K562 (cell line): ENCODE results near the gene SEC16A. TPM values are rescaled to one million over a fixed set of nuclear protein-coding genes. Genes with fewer than 3 reads are reported as not detected.

ENCODE experiments used
- CCNT2 ChIP-seq: IDR thresholded peaks from 2 replicates; pipeline ENCODE4 v1.6.1; 2011; ENCODE audit warnings: borderline replicate concordance, low read depth, mild to moderate bottlenecking, moderate library complexity, mixed read lengths, low read length; ENCODE audit not compliant: insufficient read length; ENCODE audit errors: extremely low read depth
- CEBPG ChIP-seq, 3 experiments: fragments of 200-800 bp in 1 of 3; sonication (Bioruptor generic) in 1 of 3; sonication (generic) in 1 of 3; formaldehyde crosslinking in 1 of 3; IDR thresholded peaks in 2 of 3; conservative IDR thresholded peaks in 1 of 3; 2 replicates each; pipeline versions ENCODE4 v1.6.1 to v1.8.0; 2016 to 2022; ENCODE audit warnings: missing compliant biosample characterization in 2 of 3, missing genetic modification characterization in 2 of 3, mild to moderate bottlenecking in 1 of 3, missing genetic modification reagents in 1 of 3
- EHMT2 ChIP-seq: fragments of 450-650 bp; IDR thresholded peaks from 2 replicates; pipeline ENCODE4 v1.6.1; 2018; ENCODE audit warnings: antibody characterized with exemption
- GTF2A2 ChIP-seq: IDR thresholded peaks from 2 replicates; pipeline ENCODE4 v1.6.1; 2016; ENCODE audit warnings: mild to moderate bottlenecking, missing genetic modification characterization, missing compliant biosample characterization
- IFI16 ChIP-seq: fragments of 250-450 bp; sonication (Bioruptor Pico); IDR thresholded peaks from 2 replicates; pipeline ENCODE4 v2.1.2; 2022; ENCODE audit warnings: mild to moderate bottlenecking, inconsistent platforms
- ILF3 ChIP-seq: fragments of 450-650 bp; IDR thresholded peaks from 2 replicates; pipeline ENCODE4 v1.6.1; 2018; ENCODE audit warnings: antibody characterized with exemption, mild to moderate bottlenecking, moderate library complexity, borderline replicate concordance
- MBD2 ChIP-seq: sonication (generic); IDR thresholded peaks from 2 replicates; pipeline ENCODE4 v1.6.1; 2016; ENCODE audit warnings: low read depth, borderline replicate concordance
- MTA3 ChIP-seq: fragments of 450-650 bp; formaldehyde crosslinking; IDR thresholded peaks from 2 replicates; pipeline ENCODE4 v1.6.1; 2017; ENCODE audit warnings: mild to moderate bottlenecking, borderline replicate concordance
- NCOA2 ChIP-seq, 2 experiments: fragments of 450-650 bp; IDR thresholded peaks; 2 replicates each; pipeline ENCODE4 v1.6.1; 2018; ENCODE audit warnings: mild to moderate bottlenecking in 2 of 2, moderate library complexity in 1 of 2; ENCODE audit not compliant: partially characterized antibody in 2 of 2
- NR2F6 ChIP-seq: fragments of 450-650 bp; formaldehyde crosslinking; IDR thresholded peaks from 2 replicates; pipeline ENCODE4 v1.4.0; 2020; ENCODE audit warnings: mild to moderate bottlenecking
- POLR2A ChIP-seq: fragments of 450-650 bp; conservative IDR thresholded peaks from 2 replicates; pipeline ENCODE4 v1.6.1; 2016
- POLR2AphosphoS5 ChIP-seq: IDR thresholded peaks from 2 replicates; pipeline ENCODE4 v1.6.1; 2011; ENCODE audit warnings: mild to moderate bottlenecking, low read depth, low read length, moderate library complexity; ENCODE audit not compliant: control insufficient read depth, insufficient read depth
- POLR2G ChIP-seq: fragments of 200-400 bp; formaldehyde crosslinking; IDR thresholded peaks from 2 replicates; pipeline ENCODE4 v1.6.1; 2017; ENCODE audit warnings: low read depth, mild to moderate bottlenecking, antibody characterized with exemption, low read length, moderate library complexity
- SUPT5H ChIP-seq: fragments of 450-650 bp; IDR thresholded peaks from 2 replicates; pipeline ENCODE4 v1.6.1; 2016
- TEAD1 ChIP-seq, 2 experiments: fragments of 450-650 bp in 1 of 2; sonication (generic) in 1 of 2; formaldehyde crosslinking; IDR thresholded peaks; 2 replicates each; pipeline versions ENCODE4 v1.4.0 to v1.8.0; 2020 to 2022; ENCODE audit warnings: mild to moderate bottlenecking in 2 of 2, missing genetic modification reagents in 1 of 2
- YY1 ChIP-seq, 3 experiments: IDR thresholded peaks; 2 replicates each; pipeline ENCODE4 v1.6.1; 2011; ENCODE audit warnings: low read length in 2 of 3, mild to moderate bottlenecking in 2 of 3, moderate library complexity in 2 of 3, borderline replicate concordance in 1 of 3, control low read depth in 1 of 3, low read depth in 1 of 3; ENCODE audit not compliant: insufficient read depth in 3 of 3, insufficient replicate concordance in 2 of 3, control insufficient read depth in 1 of 3, insufficient read length in 1 of 3; ENCODE audit errors: extremely low read depth in 1 of 3
- ZFX ChIP-seq: sonication (generic); formaldehyde crosslinking; IDR thresholded peaks from 2 replicates; pipeline ENCODE4 v1.8.0; 2022; ENCODE audit warnings: mild to moderate bottlenecking, missing genetic modification reagents, moderate library complexity
- ZNF224 ChIP-seq: sonication (generic); formaldehyde crosslinking; IDR thresholded peaks from 2 replicates; pipeline ENCODE4 v1.8.0; 2022; ENCODE audit warnings: mild to moderate bottlenecking, missing genetic modification reagents
- ZNF274 ChIP-seq: IDR thresholded peaks from 2 replicates; pipeline ENCODE4 v1.6.1; 2011; ENCODE audit warnings: low read depth, mild to moderate bottlenecking, low read length, moderate library complexity, borderline replicate concordance
- polyA plus RNA-seq, 8 experiments: library from polyadenylated mRNA; depleted of rRNA in 4 of 8; stranded (reverse) in 5 of 8; unstranded in 3 of 8; fragments of >200 nt; fragmentation: Nextera tagmentation in 2 of 8; fragmentation: Illumina TruSeq in 1 of 8; extraction: Ambion mirVana in 2 of 8; extraction: Trizol in 1 of 8; gene quantifications; 2 replicates each; pipeline versions ENCODE4 v1.2.1 to v1.2.3, GENCODE V29; 2011 to 2014; ENCODE audit warnings: inconsistent platforms in 1 of 8, missing spikeins in 1 of 8
- total RNA-seq, 7 experiments: library from RNA; depleted of rRNA in 6 of 7; stranded (reverse); fragments of >200 nt in 6 of 7; fragmentation: Illumina TruSeq in 2 of 7; extraction: Trizol in 2 of 7; gene quantifications; 2 replicates each; pipeline versions ENCODE4 v1.2.1 to v1.2.3, GENCODE V29; 2011 to 2021; ENCODE audit warnings: low replicate concordance in 1 of 7
- TF ChIP-seq, protein P1 (sequence below): fragments of 250-450 bp; sonication (Bioruptor Pico); IDR thresholded peaks from 2 replicates; pipeline ENCODE4 v1.5.0; 2022; ENCODE audit warnings: mild to moderate bottlenecking
- TF ChIP-seq, protein P2 (sequence below), 2 experiments: fragments of 450-650 bp; IDR thresholded peaks; 2 replicates each; pipeline ENCODE4 v1.6.1; 2016
- TF ChIP-seq, protein P3 (sequence below): sonication (generic); formaldehyde crosslinking; IDR thresholded peaks from 2 replicates; pipeline ENCODE4 v1.8.1; 2023; ENCODE audit warnings: mild to moderate bottlenecking, missing genetic modification reagents, moderate library complexity

SEC16A gene
- total and polyA plus RNA-seq, 9 of the 15 experiments (the other 6 are each of a cell fraction or from before 2014, with no cell fraction given): 8.3 to 62.8 (median 14.0) TPM

DNA sequence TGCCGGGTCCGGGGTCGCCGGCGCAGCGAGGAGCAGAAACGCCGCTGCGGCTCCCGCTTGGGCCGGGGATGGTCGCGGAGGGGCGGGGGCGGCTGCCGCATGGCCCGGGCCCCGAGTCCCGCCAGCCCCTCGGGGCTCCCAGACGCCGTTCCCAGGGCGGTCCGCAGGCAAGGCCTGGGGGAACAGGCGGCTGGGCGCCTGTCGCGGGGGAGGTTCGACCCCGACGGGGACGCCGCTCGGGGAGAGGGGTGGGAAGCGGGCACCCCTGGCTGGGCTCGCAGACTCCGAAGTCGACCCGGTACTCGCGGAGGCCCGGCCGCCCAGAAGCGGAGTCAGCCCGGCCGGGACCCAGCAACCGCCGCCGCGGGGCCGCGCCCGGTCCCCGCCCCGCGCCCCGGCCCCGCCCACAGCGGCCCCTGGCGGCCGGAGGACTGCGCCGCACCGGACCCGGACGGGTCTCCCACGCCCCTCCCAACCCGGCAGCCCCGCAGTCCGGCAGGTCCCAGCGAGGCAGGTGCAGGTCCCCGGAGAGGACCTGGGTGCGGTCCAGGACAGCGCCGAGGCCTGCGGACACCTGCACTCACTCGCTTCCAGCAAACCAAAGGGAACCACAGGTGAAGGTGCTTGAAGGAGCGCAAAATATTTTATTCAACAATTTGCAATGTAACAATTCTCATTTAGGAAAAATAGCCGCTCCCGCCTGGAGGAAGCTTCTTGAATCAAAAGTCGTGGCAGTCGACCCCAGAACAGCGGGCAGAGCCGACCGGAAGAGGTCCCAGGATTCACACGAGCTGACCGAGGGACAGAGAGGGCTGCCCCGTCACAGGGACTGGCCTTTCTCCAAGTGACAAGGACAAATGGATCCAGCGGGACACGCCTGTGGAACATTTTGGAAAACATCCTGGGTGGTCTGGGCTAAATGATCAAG lies 43.1 kb downstream of the SEC16A start, which contains the start of gene INPP5E (continued):
- TF ChIP-seq CEBPG (CRISPR knock-in tag; IDR thresholded peaks at IDR 0.05) (0 out of 2 replicates have a peak, but pooled peaks have one; percentile 17), CEBPG (tag; conservative IDR thresholded peaks at IDR 0.05 in 1 of 2, IDR thresholded peaks at IDR 0.05 in 1 of 2) (no peak), POLR2AphosphoS5 (peak; percentile 44; the same call in 1 of the 2 replicates), GTF2A2 (no peak), TEAD1 (CRISPR knock-in tag; IDR thresholded peaks at IDR 0.05) (no peak), POLR2G (peak; percentile 79), SUPT5H (peak; percentile 59; the same call in 1 of the 2 replicates), NR2F6 (CRISPR knock-in tag) (no peak), EHMT2 (no peak), ZFX (CRISPR knock-in tag) (peak; percentile 75), ILF3 (no peak), YY1 (IDR thresholded peaks at IDR 0.05; ENCODE audit: borderline replicate concordance in 1 of 3, control insufficient read depth in 1 of 3, extremely low read depth in 1 of 3, insufficient read depth in 3 of 3, insufficient read length in 1 of 3, insufficient replicate concordance in 2 of 3, low read depth in 1 of 3, low read length in 2 of 3) (no peak), IFI16 (CRISPR knock-in tag) (no peak), MBD2 (no peak), ZNF274 (no peak), NCOA2 (IDR thresholded peaks at IDR 0.05; ENCODE audit: partially characterized antibody in 2 of 2) (no peak), CCNT2 (peak; percentile 92), MTA3 (peak; percentile 10; the same call in 1 of the 2 replicates), ZNF224 (CRISPR knock-in tag) (no peak), POLR2A (peak; percentile 70)
- TF ChIP-seq, protein P1, sequence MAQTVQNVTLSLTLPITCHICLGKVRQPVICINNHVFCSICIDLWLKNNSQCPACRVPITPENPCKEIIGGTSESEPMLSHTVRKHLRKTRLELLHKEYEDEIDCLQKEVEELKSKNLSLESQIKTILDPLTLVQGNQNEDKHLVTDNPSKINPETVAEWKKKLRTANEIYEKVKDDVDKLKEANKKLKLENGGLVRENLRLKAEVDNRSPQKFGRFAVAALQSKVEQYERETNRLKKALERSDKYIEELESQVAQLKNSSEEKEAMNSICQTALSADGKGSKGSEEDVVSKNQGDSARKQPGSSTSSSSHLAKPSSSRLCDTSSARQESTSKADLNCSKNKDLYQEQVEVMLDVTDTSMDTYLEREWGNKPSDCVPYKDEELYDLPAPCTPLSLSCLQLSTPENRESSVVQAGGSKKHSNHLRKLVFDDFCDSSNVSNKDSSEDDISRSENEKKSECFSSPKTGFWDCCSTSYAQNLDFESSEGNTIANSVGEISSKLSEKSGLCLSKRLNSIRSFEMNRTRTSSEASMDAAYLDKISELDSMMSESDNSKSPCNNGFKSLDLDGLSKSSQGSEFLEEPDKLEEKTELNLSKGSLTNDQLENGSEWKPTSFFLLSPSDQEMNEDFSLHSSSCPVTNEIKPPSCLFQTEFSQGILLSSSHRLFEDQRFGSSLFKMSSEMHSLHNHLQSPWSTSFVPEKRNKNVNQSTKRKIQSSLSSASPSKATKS (CRISPR knock-in tag): no peak
- TF ChIP-seq, protein P2, sequence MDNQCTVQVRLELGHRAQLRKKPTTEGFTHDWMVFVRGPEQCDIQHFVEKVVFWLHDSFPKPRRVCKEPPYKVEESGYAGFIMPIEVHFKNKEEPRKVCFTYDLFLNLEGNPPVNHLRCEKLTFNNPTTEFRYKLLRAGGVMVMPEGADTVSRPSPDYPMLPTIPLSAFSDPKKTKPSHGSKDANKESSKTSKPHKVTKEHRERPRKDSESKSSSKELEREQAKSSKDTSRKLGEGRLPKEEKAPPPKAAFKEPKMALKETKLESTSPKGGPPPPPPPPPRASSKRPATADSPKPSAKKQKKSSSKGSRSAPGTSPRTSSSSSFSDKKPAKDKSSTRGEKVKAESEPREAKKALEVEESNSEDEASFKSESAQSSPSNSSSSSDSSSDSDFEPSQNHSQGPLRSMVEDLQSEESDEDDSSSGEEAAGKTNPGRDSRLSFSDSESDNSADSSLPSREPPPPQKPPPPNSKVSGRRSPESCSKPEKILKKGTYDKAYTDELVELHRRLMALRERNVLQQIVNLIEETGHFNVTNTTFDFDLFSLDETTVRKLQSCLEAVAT (IDR thresholded peaks at IDR 0.05): no peak
- TF ChIP-seq, protein P3, sequence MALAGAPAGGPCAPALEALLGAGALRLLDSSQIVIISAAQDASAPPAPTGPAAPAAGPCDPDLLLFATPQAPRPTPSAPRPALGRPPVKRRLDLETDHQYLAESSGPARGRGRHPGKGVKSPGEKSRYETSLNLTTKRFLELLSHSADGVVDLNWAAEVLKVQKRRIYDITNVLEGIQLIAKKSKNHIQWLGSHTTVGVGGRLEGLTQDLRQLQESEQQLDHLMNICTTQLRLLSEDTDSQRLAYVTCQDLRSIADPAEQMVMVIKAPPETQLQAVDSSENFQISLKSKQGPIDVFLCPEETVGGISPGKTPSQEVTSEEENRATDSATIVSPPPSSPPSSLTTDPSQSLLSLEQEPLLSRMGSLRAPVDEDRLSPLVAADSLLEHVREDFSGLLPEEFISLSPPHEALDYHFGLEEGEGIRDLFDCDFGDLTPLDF: no peak
